GM13976 (cell line): Measurements from ENCODE around the gene TTC7B.

Source experiments
- DNase-seq: peaks from one replicate; pipeline ENCODE4 v3.0.0; 2012; ENCODE audit warnings: low spot score
- in situ Hi-C: fragments of 300-500 bp; cut with MboI; formaldehyde crosslinking; loops from one replicate; pipeline ENCODE4 v1.12.0; 2022; ENCODE audit warnings: low sequenced_read_pairs, mixed read lengths, inconsistent platforms; ENCODE audit not compliant: unreplicated experiment
- TF ChIP-seq, protein P1 (sequence below): IDR thresholded peaks from 2 replicates; pipeline ENCODE4 v1.5.1; 2012; ENCODE audit warnings: borderline replicate concordance, mild to moderate bottlenecking; ENCODE audit not compliant: insufficient read depth; ENCODE audit errors: extremely low read depth, missing control alignments, control extremely low read depth

Gene TTC7B

DNA sequence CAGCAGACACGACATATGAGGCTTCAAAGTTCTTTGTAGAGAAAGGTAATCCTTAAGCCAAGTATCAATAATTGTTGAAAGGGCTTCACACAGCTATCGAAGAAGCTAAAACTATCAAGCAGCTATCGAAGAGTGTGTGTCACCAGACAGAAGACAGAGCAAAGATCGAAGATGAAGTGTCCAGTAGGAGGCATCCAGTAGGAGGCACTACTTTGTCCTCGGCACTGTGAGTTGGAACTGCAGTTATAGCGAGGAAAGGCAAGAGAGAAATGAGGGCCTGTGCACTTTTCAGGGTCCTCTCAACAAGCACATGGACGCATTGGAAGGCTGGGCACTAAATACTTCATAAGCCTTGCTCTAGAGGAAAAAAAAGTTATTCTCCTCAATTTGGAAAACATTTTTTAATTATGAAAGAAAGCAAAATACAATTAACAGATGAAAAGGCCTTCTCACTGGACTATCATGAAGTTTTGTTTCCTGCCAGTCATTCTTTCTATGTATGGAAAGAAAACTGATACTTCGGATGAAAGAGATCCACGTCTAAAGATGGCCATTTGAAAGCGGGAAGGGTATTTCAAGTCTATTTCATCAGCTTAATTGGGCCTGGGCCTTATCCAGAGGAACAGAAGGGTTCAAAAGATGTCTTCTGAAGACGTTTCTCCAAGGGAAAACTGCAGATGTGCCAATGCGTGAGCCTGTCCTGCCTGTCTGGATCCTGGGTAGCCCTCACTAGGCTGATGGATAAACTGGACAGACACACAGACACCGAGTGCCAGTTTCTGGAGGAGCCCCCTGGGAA lies 244.9 kb downstream of the TTC7B start:
- in situ Hi-C loops: no loop called here
- no peak for DNase-seq
- TF ChIP-seq, protein P1, sequence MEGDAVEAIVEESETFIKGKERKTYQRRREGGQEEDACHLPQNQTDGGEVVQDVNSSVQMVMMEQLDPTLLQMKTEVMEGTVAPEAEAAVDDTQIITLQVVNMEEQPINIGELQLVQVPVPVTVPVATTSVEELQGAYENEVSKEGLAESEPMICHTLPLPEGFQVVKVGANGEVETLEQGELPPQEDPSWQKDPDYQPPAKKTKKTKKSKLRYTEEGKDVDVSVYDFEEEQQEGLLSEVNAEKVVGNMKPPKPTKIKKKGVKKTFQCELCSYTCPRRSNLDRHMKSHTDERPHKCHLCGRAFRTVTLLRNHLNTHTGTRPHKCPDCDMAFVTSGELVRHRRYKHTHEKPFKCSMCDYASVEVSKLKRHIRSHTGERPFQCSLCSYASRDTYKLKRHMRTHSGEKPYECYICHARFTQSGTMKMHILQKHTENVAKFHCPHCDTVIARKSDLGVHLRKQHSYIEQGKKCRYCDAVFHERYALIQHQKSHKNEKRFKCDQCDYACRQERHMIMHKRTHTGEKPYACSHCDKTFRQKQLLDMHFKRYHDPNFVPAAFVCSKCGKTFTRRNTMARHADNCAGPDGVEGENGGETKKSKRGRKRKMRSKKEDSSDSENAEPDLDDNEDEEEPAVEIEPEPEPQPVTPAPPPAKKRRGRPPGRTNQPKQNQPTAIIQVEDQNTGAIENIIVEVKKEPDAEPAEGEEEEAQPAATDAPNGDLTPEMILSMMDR: no peak

DNA sequence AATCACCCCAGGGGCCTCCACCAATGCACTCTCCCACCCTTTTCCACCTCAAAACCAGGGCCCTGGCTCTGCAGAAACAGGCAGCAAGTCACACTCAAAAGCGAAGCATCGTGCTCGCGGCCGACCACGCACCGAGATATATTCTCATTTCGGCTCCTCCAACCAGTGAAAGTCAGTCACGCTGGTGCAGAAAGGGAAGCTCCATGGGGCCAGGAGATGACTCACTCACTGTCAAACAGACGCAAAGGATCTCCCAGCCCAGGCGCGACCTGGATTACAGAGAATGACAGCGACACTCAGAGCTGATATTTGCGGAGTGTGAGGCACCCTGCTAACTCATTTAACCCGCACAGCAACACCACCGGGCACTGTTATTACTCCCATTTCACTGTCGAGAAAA lies 245.8 kb downstream of the TTC7B start:
- in situ Hi-C loops: no loop called here
- TF ChIP-seq, protein P1: no peak

DNA sequence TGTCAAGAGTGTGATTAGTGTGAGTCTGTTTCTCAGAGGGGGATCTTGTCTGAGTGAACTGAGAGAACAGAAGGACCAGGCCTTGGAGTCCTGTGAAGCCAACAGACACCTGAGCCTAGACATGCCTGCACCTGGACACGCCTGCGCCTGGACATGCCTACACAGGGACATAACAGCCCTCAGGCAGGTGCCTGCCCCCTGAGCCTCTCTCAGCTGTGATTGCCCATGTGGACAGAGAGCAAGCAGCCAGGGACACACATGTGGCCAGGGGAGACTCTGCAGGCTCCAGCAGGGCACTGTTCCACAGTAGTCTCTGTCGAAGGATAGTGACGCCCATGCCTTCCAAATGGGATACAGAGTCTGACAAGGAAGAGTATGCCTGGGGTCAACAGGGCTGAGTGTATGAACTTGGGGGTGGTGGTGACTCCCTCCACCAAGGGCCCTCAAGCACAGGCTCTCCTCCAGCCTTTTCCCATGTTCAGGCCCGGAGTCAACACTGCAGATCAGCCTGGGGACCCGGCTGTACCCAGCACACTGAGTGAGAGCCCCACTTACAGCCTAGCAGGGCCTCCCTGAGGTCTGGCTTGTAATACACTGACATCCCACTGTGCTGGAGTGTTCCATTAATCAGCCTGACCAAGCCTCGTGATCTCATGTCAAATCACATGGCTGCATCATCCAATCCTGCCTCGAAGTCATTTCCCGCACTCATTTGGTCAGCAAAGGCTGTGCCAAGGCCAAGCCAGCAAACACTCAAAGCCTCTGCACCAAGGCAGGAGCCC lies 246.4 kb downstream of the TTC7B start:
- TF ChIP-seq, protein P1: no peak
- in situ Hi-C loops: no loop called here
- no peak for DNase-seq

More for the DNA sequence above, 245.8 kb downstream of the TTC7B start:
- no peak for DNase-seq

DNA sequence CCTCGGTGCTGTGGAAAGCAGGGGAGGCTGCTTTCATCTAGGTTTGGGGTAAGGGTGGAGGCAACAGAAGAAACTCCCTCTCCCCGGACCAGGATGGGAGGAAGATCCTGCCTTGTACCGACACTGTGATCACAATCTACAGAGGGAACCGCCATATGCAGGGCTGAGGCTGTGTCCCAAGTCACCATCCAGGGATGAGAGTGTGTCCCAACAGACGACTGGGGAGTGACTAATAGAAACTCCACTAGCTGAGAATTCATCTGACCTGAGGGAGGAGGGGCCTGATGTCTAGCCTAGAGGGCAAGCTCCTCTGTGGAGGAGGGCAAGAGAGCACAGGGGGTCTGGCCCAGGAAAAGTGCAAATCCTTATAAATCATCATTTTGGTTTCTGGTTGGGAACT lies 247.0 kb downstream of the TTC7B start:
- TF ChIP-seq, protein P1: no peak
- DNase-seq: no peak
- in situ Hi-C loops: no loop called here

DNA sequence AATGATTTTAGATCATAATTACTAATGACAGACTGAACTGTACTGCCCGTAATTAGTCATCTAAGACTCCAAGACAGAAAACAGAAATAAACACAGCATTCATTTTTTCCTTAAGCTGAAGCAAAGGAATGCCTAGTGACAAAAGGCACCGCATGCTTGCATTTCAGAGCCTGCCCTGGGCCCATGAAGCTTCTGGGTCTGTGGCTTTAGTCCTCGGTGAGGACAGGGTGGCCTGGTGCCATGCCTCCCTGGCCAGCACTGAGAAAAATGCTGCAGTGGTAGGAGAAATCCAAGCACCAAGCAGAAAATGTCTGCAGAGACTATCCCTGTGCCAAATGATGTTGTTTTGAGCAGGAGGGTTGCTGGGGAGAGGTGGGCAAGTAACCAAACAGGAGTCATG lies 247.8 kb downstream of the TTC7B start:
- TF ChIP-seq, protein P1: no peak

DNA sequence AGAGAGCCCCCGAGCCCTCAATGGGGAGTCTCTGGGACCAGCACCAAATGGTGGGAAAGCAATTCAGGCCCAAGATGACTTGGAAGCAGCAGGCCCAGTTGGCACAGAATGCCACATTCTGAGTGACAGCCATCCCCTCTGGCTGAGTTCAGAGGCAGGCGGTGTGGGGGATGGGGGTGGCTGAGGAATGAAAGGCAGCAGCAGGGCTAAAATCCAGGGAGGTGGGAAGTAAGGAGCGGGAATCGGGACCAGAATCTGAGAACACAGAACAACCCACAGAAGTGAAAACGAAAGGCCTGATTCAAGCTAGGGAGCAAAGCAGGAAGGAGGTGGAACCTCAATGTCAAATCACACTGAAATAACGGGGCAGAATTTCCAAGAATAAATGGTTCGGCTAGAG lies 248.2 kb downstream of the TTC7B start:
- DNase-seq: no peak
- in situ Hi-C loops: no loop called here
- TF ChIP-seq, protein P1: no peak

More for the DNA sequence above, 247.8 kb downstream of the TTC7B start:
- in situ Hi-C loops: no loop called here
- no peak for DNase-seq
